Trophoblast cell (in vitro differentiated cells and primary cell): ENCODE measurements around the gene CEMIP.

Experiments
- DNase-seq, 2 donors: peaks; one replicate each; pipeline ENCODE4 v3.0.0-alpha.2; 2016
- H2AFZ ChIP-seq: 2 replicates; pipeline ENCODE4 v1.6.1; 2013; ENCODE audit warnings: low read length, moderate library complexity, mild to moderate bottlenecking; ENCODE audit not compliant: insufficient read depth, poor library complexity
- H2AK5ac ChIP-seq: 2 replicates; pipeline ENCODE4 v1.6.1; 2013; ENCODE audit warnings: mild to moderate bottlenecking, low read length
- H2BK120ac ChIP-seq: 2 replicates; pipeline ENCODE4 v1.6.1; 2013; ENCODE audit warnings: low read length, mild to moderate bottlenecking, moderate library complexity; ENCODE audit not compliant: insufficient read depth, poor library complexity
- H2BK12ac ChIP-seq: 2 replicates; pipeline ENCODE4 v1.6.1; 2013; ENCODE audit warnings: mild to moderate bottlenecking, low read length, moderate library complexity
- H2BK5ac ChIP-seq: 2 replicates; pipeline ENCODE4 v1.6.1; 2013; ENCODE audit warnings: low read length, low read depth, moderate library complexity, mild to moderate bottlenecking; ENCODE audit not compliant: poor library complexity
- H3K14ac ChIP-seq: 2 replicates; pipeline ENCODE4 v1.6.1; 2013; ENCODE audit warnings: mild to moderate bottlenecking, low read length
- H3K18ac ChIP-seq: 2 replicates; pipeline ENCODE4 v1.6.1; 2013; ENCODE audit warnings: mild to moderate bottlenecking, low read length
- H3K23ac ChIP-seq: 2 replicates; pipeline ENCODE4 v1.6.1; 2013; ENCODE audit warnings: low read length
- H3K27ac ChIP-seq: 2 replicates; pipeline ENCODE4 v1.5.1; 2013; ENCODE audit warnings: low read depth, mild to moderate bottlenecking, inconsistent platforms, low read length, moderate library complexity
- H3K27me3 ChIP-seq: 2 replicates; pipeline ENCODE4 v1.6.1; 2013; ENCODE audit warnings: inconsistent platforms, mild to moderate bottlenecking, low read length, moderate library complexity; ENCODE audit not compliant: insufficient read depth
- H3K36me3 ChIP-seq, 2 experiments: 1 replicate in 1 of 2; 2 replicates in 1 of 2; pipeline ENCODE4 v1.6.1; 2013; ENCODE audit warnings: low read length in 2 of 2, mild to moderate bottlenecking in 2 of 2, moderate library complexity in 1 of 2; ENCODE audit not compliant: insufficient read depth in 2 of 2, control insufficient read depth in 1 of 2
- H3K4ac ChIP-seq: 2 replicates; pipeline ENCODE4 v1.6.1; 2013; ENCODE audit warnings: low read depth, mild to moderate bottlenecking, low read length, moderate library complexity
- H3K4me1 ChIP-seq, 2 experiments: 1 replicate in 1 of 2; 2 replicates in 1 of 2; pipeline ENCODE4 v1.6.1; 2013; ENCODE audit warnings: low read length in 2 of 2, mild to moderate bottlenecking in 2 of 2, moderate library complexity in 1 of 2; ENCODE audit not compliant: insufficient read depth in 2 of 2, control insufficient read depth in 1 of 2
- H3K4me2 ChIP-seq: 2 replicates; pipeline ENCODE4 v1.6.1; 2013; ENCODE audit warnings: inconsistent platforms, mild to moderate bottlenecking, low read length, moderate library complexity
- H3K4me3 ChIP-seq: 2 replicates; pipeline ENCODE4 v1.5.1; 2013; ENCODE audit warnings: mild to moderate bottlenecking, low read depth, low read length, inconsistent platforms
- H3K79me1 ChIP-seq: one replicate; pipeline ENCODE4 v1.6.1; 2013; ENCODE audit warnings: low read length
- H3K79me2 ChIP-seq: 2 replicates; pipeline ENCODE4 v1.6.1; 2013; ENCODE audit warnings: low read length, mild to moderate bottlenecking; ENCODE audit not compliant: control insufficient read depth, insufficient read depth, poor library complexity
- H3K9ac ChIP-seq: 2 replicates; pipeline ENCODE4 v1.6.1; 2013; ENCODE audit warnings: mild to moderate bottlenecking, low read length
- H3K9me3 ChIP-seq: 2 replicates; pipeline ENCODE4 v1.6.1; 2013; ENCODE audit warnings: low read depth, mild to moderate bottlenecking, control low read depth, inconsistent platforms, low read length; ENCODE audit not compliant: insufficient read depth
- H4K12ac ChIP-seq: 2 replicates; pipeline ENCODE4 v1.6.1; 2013; ENCODE audit warnings: low read depth, mild to moderate bottlenecking, low read length, moderate library complexity
- H4K8ac ChIP-seq: 2 replicates; pipeline ENCODE4 v1.6.1; 2013; ENCODE audit warnings: low read depth, mild to moderate bottlenecking, low read length, moderate library complexity
- H4K91ac ChIP-seq: one replicate; pipeline ENCODE4 v1.6.1; 2013; ENCODE audit warnings: low read depth, mild to moderate bottlenecking, low read length, moderate library complexity
- WGBS: extraction: QIAGEN DNeasy Blood & Tissue Kit; methylation state at CpG from one replicate; pipeline ENCODE4 v1.1.7; 2013; ENCODE audit warnings: missing lambda C conversion rate; ENCODE audit not compliant: insufficient read length, insufficient coverage; ENCODE audit errors: extremely low coverage; 5-methylcytosine and 5-hydroxymethylcytosine counted together

The CEMIP gene

DNA sequence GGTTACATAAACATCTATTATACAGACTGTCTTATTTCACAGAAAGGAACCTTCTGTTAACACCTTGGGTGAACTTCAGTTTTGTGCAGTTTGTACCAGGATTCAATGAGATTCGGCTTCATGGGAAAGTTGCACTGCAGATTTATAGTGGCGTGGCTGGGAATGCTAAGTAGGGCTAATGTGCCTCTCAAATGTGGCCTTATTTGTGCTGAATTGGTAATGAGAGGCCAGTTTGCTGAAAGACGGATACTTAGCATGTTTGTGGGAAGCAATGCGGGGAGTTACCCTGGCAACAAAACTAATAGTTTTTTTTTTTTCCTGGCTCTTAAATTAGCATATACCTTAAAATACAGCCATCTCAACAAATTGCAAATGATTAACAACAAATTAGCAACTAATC, 28.6 kb upstream of the CEMIP start:
- DNase-seq, result peak; percentile 68 to 90
- no peak overlapping the region for H2AK5ac ChIP-seq
- no peak overlapping the region for H2AFZ ChIP-seq
- no peak overlapping the region for H2BK120ac ChIP-seq
- peaks cover 2 to 7% of the 10 kb centered on the region in 2 experiments for H3K36me3 ChIP-seq
- no peak overlapping the region for H3K4me2 ChIP-seq
- no peak overlapping the region for H3K18ac ChIP-seq
- no peak overlapping the region for H3K4ac ChIP-seq
- H3K79me2 ChIP-seq, result no peaks in the 10 kb centered on the region
- no peaks in the 10 kb centered on the region for H3K27me3 ChIP-seq
- H3K9ac ChIP-seq, result no peak overlapping the region
- H3K79me1 ChIP-seq, result no peaks in the 10 kb centered on the region
- no peak overlapping the region for H4K12ac ChIP-seq
- no CpG with 5 or more reads among the region's 4 CpGs for WGBS
- H3K9me3 ChIP-seq, result no peaks in the 10 kb centered on the region
- no peak overlapping the region for H2BK5ac ChIP-seq
- no peak overlapping the region for H4K91ac ChIP-seq
- no peak overlapping the region for H3K14ac ChIP-seq
- no peak overlapping the region for H4K8ac ChIP-seq
- H3K4me3 ChIP-seq, result no peak overlapping the region
- no peak overlapping the region for H2BK12ac ChIP-seq
- no peak overlapping the region for H3K23ac ChIP-seq
- peaks cover 0 to 3% of the 10 kb centered on the region in 2 experiments for H3K4me1 ChIP-seq
- H3K27ac ChIP-seq, result no peak overlapping the region

DNA sequence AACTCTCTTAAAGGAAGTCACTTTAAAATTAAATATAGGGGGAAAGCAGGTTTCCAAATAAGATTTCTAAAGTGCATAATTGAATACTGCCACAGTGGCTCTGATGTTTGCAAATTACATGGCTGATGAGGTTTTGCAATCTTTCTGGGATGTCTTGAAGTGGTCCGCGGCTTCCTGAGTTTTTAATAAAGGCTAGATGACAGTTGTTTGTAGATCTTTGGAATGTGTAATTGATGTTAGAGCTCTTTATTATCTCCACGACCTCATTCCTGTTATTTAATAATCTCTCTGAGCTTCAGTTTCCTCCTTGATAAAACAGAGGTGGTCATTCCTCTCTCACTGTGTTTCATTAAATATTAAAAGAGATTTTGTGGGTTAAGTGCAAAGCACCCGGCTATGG, 27.0 kb upstream of the CEMIP start:
- Histone ChIP-seq H3K79me1 (no peaks in the 10 kb centered on the region), H4K91ac (no peak overlapping the region), H3K9ac (no peak overlapping the region), H3K79me2 (no peaks in the 10 kb centered on the region), H2AFZ (no peak overlapping the region), H3K4me3 (no peak overlapping the region), H3K14ac (no peak overlapping the region), H3K36me3 (peaks cover 5 to 10% of the 10 kb centered on the region in 2 experiments), H2BK5ac (no peak overlapping the region), H4K12ac (no peak overlapping the region), H2BK120ac (no peak overlapping the region), H3K9me3 (no peaks in the 10 kb centered on the region), H2AK5ac (no peak overlapping the region), H3K23ac (no peak overlapping the region), H4K8ac (no peak overlapping the region), H3K4me2 (no peak overlapping the region), H3K4ac (no peak overlapping the region), H3K18ac (no peak overlapping the region), H3K27me3 (no peaks in the 10 kb centered on the region), H3K27ac (no peak overlapping the region), H3K4me1 (peaks cover 0 to 3% of the 10 kb centered on the region in 2 experiments), H2BK12ac (no peak overlapping the region)
- WGBS, result no CpG with 5 or more reads among the region's 4 CpGs
- no peak for DNase-seq

DNA sequence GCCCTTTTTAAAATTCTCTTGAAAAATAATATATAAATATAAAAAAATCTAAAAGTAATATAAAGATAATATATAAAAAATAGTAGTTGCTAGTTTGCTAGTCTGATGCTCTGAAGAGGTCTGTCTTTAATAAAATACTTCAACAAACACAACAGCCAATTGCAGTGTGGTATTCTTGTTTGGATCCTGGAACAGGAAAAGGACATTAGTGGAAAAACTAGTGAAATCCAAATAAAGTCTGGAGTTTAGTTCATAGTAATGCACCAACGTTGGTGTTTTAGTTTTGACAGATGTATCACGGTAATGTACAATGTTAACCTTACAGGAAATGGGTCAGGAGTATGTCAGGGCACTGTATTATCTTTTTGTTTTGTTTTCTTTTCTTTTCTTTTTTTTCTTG, 26.0 kb upstream of the CEMIP start:
- Histone ChIP-seq H3K27me3 (no peaks in the 10 kb centered on the region), H4K91ac (no peak overlapping the region), H3K9me3 (no peaks in the 10 kb centered on the region), H3K4me1 (no peaks in the 10 kb centered on the region), H3K4me3 (no peak overlapping the region), H3K27ac (no peak overlapping the region), H3K14ac (no peak overlapping the region), H3K4ac (no peak overlapping the region), H3K23ac (no peak overlapping the region), H3K4me2 (no peak overlapping the region), H4K12ac (no peak overlapping the region), H3K79me2 (no peaks in the 10 kb centered on the region), H2BK5ac (no peak overlapping the region), H3K36me3 (peaks cover 5 to 10% of the 10 kb centered on the region in 2 experiments), H3K9ac (no peak overlapping the region), H2BK12ac (no peak overlapping the region), H4K8ac (no peak overlapping the region), H3K79me1 (no peaks in the 10 kb centered on the region), H3K18ac (no peak overlapping the region), H2AK5ac (no peak overlapping the region), H2BK120ac (no peak overlapping the region), H2AFZ (no peak overlapping the region)
- no CpG with 5 or more reads among the region's 2 CpGs for WGBS
- DNase-seq, result no peak

DNA sequence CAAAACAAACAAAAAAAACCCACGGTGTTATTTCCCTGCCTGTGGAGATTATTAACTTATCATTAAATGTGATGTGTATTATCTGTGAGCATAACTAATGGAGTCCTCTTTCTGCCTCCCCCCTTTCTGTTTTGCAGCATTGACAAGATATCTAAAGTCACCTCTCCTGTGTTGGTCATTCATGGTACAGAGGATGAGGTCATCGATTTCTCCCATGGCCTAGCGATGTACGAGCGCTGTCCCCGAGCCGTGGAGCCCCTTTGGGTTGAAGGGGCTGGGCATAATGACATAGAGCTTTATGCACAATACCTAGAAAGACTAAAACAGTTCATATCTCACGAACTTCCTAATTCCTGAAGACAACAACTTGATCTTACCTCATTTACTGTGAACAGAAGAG, 25.2 kb upstream of the CEMIP start:
- DNase-seq, result no peak
- H2BK120ac ChIP-seq, result no peak overlapping the region
- H4K91ac ChIP-seq, result no peak overlapping the region
- H2AFZ ChIP-seq, result no peak overlapping the region
- H2BK5ac ChIP-seq, result no peak overlapping the region
- H2BK12ac ChIP-seq, result no peak overlapping the region
- no peaks in the 10 kb centered on the region for H3K9me3 ChIP-seq
- no peak overlapping the region for H3K27ac ChIP-seq
- H3K4me2 ChIP-seq, result no peak overlapping the region
- H3K4me1 ChIP-seq, result no peaks in the 10 kb centered on the region
- no CpG with 5 or more reads among the region's 8 CpGs for WGBS
- no peak overlapping the region for H2AK5ac ChIP-seq
- H4K12ac ChIP-seq, result no peak overlapping the region
- no peaks in the 10 kb centered on the region for H3K79me2 ChIP-seq
- no peaks in the 10 kb centered on the region for H3K27me3 ChIP-seq
- peaks cover 5 to 10% of the 10 kb centered on the region in 2 experiments for H3K36me3 ChIP-seq
- no peak overlapping the region for H4K8ac ChIP-seq
- H3K4me3 ChIP-seq, result no peak overlapping the region
- H3K79me1 ChIP-seq, result no peaks in the 10 kb centered on the region
- H3K4ac ChIP-seq, result no peak overlapping the region
- H3K9ac ChIP-seq, result no peak overlapping the region
- no peak overlapping the region for H3K14ac ChIP-seq
- H3K23ac ChIP-seq, result no peak overlapping the region
- no peak overlapping the region for H3K18ac ChIP-seq
